Lung (tissue), 12 donors: ENCODE measurements around the gene OR2F1. TPM values are rescaled to one million over a fixed set of nuclear protein-coding genes. Genes with fewer than 3 reads are reported as not detected.
"Not testable (repeated sequence)": the region's sequence is repeated elsewhere in the genome, so short reads cannot be mapped to it uniquely, and the experiment has no call there.

Experiments
- ATAC-seq: fragments of 200-7000 bp; cut with Tn5 transposase; one replicate; pipeline ENCODE4 v1.9.1; 2020; ENCODE audit warnings: moderate number of reproducible peaks; ENCODE audit not compliant: insufficient read depth, low FRiP score
- DNase-seq, 3 donors: peaks; one replicate each; pipeline ENCODE4 v3.0.0-alpha.2; 2013 to 2017
- H3K27ac ChIP-seq, 2 donors: one replicate each; pipeline ENCODE4 v1.5.1; 2013; ENCODE audit warnings: mild to moderate bottlenecking in 2 of 2, moderate library complexity in 2 of 2, control low read depth in 1 of 2, inconsistent platforms in 1 of 2, low read depth in 1 of 2, low read length in 1 of 2
- H3K27me3 ChIP-seq, 3 donors: one replicate each; pipeline ENCODE4 v1.5.1; 2013; ENCODE audit warnings: low read length in 2 of 3; ENCODE audit not compliant: control insufficient read depth in 3 of 3, insufficient read depth in 3 of 3
- H3K36me3 ChIP-seq, 4 donors: one replicate each; pipeline ENCODE4 v1.5.1; 2013; ENCODE audit warnings: low read length in 4 of 4, mild to moderate bottlenecking in 1 of 4, moderate library complexity in 1 of 4; ENCODE audit not compliant: control insufficient read depth in 4 of 4, insufficient read depth in 4 of 4
- H3K4me1 ChIP-seq, 5 donors: one replicate each; pipeline ENCODE4 v1.5.1; 2013; ENCODE audit warnings: low read length in 5 of 5, mild to moderate bottlenecking in 2 of 5, moderate library complexity in 1 of 5; ENCODE audit not compliant: control insufficient read depth in 5 of 5, insufficient read depth in 5 of 5
- H3K4me3 ChIP-seq: one replicate; pipeline ENCODE4 v1.5.1; 2013; ENCODE audit warnings: mild to moderate bottlenecking, control low read depth, moderate library complexity
- H3K9ac ChIP-seq, 2 donors: one replicate each; pipeline ENCODE4 v1.5.1; 2013; ENCODE audit warnings: low read length in 2 of 2, control low read depth in 1 of 2; ENCODE audit not compliant: insufficient read depth in 1 of 2
- H3K9me3 ChIP-seq, 4 donors: one replicate each; pipeline ENCODE4 v1.5.1; 2013; ENCODE audit warnings: low read length in 3 of 4, mild to moderate bottlenecking in 1 of 4, moderate library complexity in 1 of 4; ENCODE audit not compliant: control insufficient read depth in 4 of 4, insufficient read depth in 3 of 4
- WGBS, 2 donors: extraction: QIAGEN DNeasy Blood & Tissue Kit; methylation state at CpG; one replicate each; pipeline ENCODE4 v1.1.7; 2013; 5-methylcytosine and 5-hydroxymethylcytosine counted together
- polyA plus RNA-seq, 2 donors: library from polyadenylated mRNA; stranded (reverse); fragments of 200-250 nt; gene quantifications; one replicate each; pipeline ENCODE4 v1.2.1, GENCODE V29; 2013
- total RNA-seq, 2 donors: library from RNA; depleted of rRNA in 1 of 2; stranded (reverse); fragments of >200 nt in 1 of 2; gene quantifications; one replicate each; pipeline ENCODE4 v1.2.1, GENCODE V29; 2014 to 2021
- TF ChIP-seq, protein P1 (sequence below): IDR thresholded peaks from 2 replicates; pipeline ENCODE4 v1.5.1; 2012; ENCODE audit warnings: mild to moderate bottlenecking; ENCODE audit errors: control extremely low read depth, extremely low read depth
- donor health status: control.
- donor health status: control.
- donor health status: Bipolar disorder and iron deficiency.
- donor health status: healthy.
- donor health status: DM: yes; HTN: yes; CAD: no.

The OR2F1 gene
- total and polyA plus RNA-seq, 4 donors = not detected

DNA sequence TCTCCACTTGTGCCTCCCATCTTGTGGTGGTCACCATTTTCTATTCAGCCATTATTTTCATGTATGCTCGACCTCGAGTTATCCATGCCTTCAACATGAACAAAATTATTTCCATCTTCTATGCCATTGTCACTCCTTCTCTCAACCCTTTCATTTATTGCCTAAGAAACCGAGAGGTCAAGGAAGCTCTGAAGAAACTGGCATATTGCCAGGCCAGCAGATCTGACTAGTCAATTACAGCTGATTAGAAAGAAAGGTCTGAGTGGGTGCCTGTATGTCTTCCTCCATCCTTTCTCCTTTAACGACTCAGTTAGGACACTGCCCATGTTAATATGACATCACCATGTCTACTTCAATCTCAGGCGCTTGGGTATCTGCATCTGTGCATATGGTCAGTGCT is 50.1 kb downstream of the OR2F1 start:
- no peak overlapping the region for H3K27ac ChIP-seq
- no peaks in the 10 kb centered on the region for H3K27me3 ChIP-seq
- TF ChIP-seq, protein P1, sequence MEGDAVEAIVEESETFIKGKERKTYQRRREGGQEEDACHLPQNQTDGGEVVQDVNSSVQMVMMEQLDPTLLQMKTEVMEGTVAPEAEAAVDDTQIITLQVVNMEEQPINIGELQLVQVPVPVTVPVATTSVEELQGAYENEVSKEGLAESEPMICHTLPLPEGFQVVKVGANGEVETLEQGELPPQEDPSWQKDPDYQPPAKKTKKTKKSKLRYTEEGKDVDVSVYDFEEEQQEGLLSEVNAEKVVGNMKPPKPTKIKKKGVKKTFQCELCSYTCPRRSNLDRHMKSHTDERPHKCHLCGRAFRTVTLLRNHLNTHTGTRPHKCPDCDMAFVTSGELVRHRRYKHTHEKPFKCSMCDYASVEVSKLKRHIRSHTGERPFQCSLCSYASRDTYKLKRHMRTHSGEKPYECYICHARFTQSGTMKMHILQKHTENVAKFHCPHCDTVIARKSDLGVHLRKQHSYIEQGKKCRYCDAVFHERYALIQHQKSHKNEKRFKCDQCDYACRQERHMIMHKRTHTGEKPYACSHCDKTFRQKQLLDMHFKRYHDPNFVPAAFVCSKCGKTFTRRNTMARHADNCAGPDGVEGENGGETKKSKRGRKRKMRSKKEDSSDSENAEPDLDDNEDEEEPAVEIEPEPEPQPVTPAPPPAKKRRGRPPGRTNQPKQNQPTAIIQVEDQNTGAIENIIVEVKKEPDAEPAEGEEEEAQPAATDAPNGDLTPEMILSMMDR = no peak
- peaks cover 0 to 2% (median 0%) of the 10 kb centered on the region in 4 donors for H3K9me3 ChIP-seq
- no peaks in the 10 kb centered on the region for H3K36me3 ChIP-seq
- ATAC-seq (no peak), DNase-seq (no peak)
- no peak overlapping the region for H3K9ac ChIP-seq
- no peaks in the 10 kb centered on the region for H3K4me1 ChIP-seq
- WGBS, 2 donors = 73 to 74% methylated on average over 5 of the region's 5 CpGs
- H3K4me3 ChIP-seq = no peak overlapping the region

DNA sequence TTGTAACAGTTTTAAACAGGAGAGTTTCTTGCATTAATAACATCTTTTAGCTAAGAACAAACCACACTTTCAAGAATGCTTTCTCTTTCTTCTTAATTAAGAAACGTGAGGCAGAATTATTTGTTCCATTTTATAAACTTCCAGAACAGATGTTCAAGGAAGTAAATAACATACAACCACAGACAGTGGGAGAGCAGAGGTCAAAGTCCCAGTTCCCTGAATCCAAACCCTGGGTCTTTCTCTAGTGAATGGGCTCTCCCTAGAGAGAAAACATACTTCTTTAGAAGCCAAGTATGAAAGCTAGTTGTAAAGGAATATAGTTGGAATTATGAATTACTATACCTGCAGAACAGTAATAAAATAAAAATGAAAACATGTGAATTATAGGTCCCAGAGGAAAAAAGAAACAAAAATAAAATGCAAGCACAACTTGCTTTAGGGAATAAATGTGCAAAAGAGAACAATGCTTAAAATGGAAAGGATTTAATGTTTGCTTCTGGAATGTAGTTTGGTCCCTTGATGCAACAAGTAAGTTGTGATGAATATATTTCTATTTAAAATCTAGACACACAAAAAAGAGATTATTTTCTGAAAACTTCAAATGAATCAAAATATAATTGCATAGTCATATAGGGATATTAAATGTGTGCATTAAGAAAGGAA is 51.5 kb downstream of the OR2F1 start:
- TF ChIP-seq, protein P1 = no peak
- no peak overlapping the region for H3K9ac ChIP-seq
- no peaks in the 10 kb centered on the region for H3K36me3 ChIP-seq
- no peak overlapping the region for H3K4me3 ChIP-seq
- WGBS, 2 donors = 30 to 47% methylated on average over 1 of the region's 1 CpG
- DNase-seq = peak in 1 of 3 donors; percentile 32
- H3K9me3 ChIP-seq = peaks cover 0 to 3% (median 0%) of the 10 kb centered on the region in 4 donors
- no peaks in the 10 kb centered on the region for H3K27me3 ChIP-seq
- H3K27ac ChIP-seq = no peak overlapping the region
- H3K4me1 ChIP-seq = no peaks in the 10 kb centered on the region
- ATAC-seq = no peak

DNA sequence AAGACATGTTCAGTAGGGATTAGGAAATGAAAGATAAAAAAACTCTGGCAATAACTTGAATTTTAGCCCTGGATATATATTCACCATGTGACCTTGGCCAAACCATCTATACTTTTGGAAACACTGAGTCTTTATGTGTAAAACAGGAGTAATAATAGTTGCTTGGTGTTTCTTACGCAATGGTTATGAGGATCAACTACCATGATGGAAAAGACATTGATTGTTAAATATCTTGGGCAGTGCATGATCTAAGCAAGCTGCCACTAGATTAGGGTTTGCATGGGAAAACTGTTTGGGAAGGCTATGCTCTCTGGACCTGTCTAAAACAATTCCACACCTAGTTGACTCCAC is 52.0 kb downstream of the OR2F1 start:
- 86 to 88% methylated on average over 1 of the region's 1 CpG for whole genome bisulfite sequencing, 2 donors
- TF ChIP-seq, protein P1 = no peak
- peak in 1 of 3 donors; percentile 19 for DNase-seq
- H3K9me3 ChIP-seq = peaks cover 0 to 3% (median 0%) of the 10 kb centered on the region in 4 donors
- no peak for ATAC-seq
- no peak overlapping the region for H3K27ac ChIP-seq
- no peaks in the 10 kb centered on the region for H3K27me3 ChIP-seq
- H3K4me3 ChIP-seq = no peak overlapping the region
- no peaks in the 10 kb centered on the region for H3K4me1 ChIP-seq
- H3K9ac ChIP-seq = no peak overlapping the region
- H3K36me3 ChIP-seq = no peaks in the 10 kb centered on the region

DNA sequence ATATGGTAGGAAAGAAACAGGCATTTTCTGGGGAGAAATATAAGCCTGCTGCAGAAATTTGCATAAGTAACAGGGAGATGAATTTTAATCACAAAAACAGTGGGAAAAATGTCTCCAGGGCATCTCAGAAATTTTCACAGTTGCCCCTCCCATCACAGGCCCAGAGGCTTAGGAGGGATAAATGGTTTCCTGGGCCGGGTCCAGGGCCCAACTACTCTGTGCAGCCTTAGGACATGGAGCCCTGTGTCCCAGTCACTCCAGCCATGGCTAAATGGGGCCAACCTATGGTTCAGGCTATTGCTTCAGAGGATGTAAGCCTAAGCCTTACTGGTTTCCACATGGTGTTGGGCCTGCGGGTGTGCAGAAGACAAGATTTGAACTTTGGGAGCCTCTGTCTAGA is 54.7 kb downstream of the OR2F1 start:
- TF ChIP-seq, protein P1 = no peak
- no peaks in the 10 kb centered on the region for H3K36me3 ChIP-seq
- DNase-seq = no peak
- H3K27ac ChIP-seq = no peak overlapping the region
- H3K27me3 ChIP-seq = no peaks in the 10 kb centered on the region
- ATAC-seq = no peak
- H3K9me3 ChIP-seq = peaks cover 0 to 3% (median 0%) of the 10 kb centered on the region in 4 donors
- WGBS, 2 donors = 74 to 81% methylated on average over 2 of the region's 2 CpGs
- H3K4me3 ChIP-seq = no peak overlapping the region
- H3K4me1 ChIP-seq = no peaks in the 10 kb centered on the region
- no peak overlapping the region for H3K9ac ChIP-seq

DNA sequence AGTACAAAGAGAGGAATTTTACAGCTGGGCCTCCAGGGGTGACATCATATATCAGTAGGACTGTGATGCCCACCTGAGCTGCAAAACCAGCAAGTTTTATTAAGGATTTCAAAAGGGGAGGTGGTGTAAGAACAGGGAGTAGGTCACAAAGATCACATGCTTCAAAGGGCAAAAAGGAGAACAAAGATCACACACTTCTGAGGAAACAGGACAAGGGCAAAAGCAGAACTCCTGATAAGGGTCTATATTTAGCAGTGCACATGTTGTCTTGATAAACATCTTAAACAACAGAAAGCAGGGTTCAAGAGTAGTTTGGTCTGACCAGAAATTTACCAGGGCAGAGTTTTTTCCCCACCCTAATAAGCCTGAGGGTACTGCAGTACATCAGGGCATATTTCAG is 55.4 kb downstream of the OR2F1 start:
- H3K9me3 ChIP-seq, H3K36me3 ChIP-seq, H3K27ac ChIP-seq, DNase-seq, H3K27me3 ChIP-seq, H3K9ac ChIP-seq, H3K4me1 ChIP-seq, ATAC-seq, H3K4me3 ChIP-seq: not testable (repeated sequence)
